Skin of body (tissue), 1 donor: ENCODE results near the gene RAB24. TPM values are rescaled to one million over a fixed set of nuclear protein-coding genes. Genes with fewer than 3 reads are reported as not detected.

Experiments
- total RNA-seq: library from RNA; depleted of rRNA; stranded (reverse); fragments of >200 nt; gene quantifications from one replicate; pipeline ENCODE4 v1.2.3, GENCODE V29; 2014

RAB24 gene
- total RNA-seq, 1 donor from 2014 or later = 19.6 TPM

Other genes starting within 250 kb of the RAB24 start
- 6.4 TPM for gene FGFR4, start 216.8 kb downstream of the RAB24 start, total RNA-seq
- gene NSD1, start 169.9 kb downstream of the RAB24 start, total RNA-seq = 56.9 TPM
- 42.8 TPM for gene PRELID1, start 80 bp upstream of the RAB24 start, total RNA-seq
- 9.7 TPM for gene MXD3, start 8.2 kb upstream of the RAB24 start, total RNA-seq
- gene LMAN2, start 47.9 kb upstream of the RAB24 start, total RNA-seq = 99.0 TPM
- 13.7 TPM for gene RGS14, start 54.2 kb upstream of the RAB24 start, total RNA-seq
- not detected for gene SLC34A1, start 80.7 kb upstream of the RAB24 start, total RNA-seq
- gene PFN3, start 96.9 kb upstream of the RAB24 start, total RNA-seq = not detected
- gene F12, start 105.8 kb upstream of the RAB24 start, total RNA-seq = 1.3 TPM
- 23.8 TPM for gene GRK6, start 123.0 kb upstream of the RAB24 start, total RNA-seq
- gene PRR7, start 143.1 kb upstream of the RAB24 start, total RNA-seq = 1.1 TPM
- gene DBN1, start 169.9 kb upstream of the RAB24 start, total RNA-seq = 41.1 TPM
- 30.7 TPM for gene PDLIM7, start 193.9 kb upstream of the RAB24 start, total RNA-seq
- 3.8 TPM for gene DOK3, start 206.1 kb upstream of the RAB24 start, total RNA-seq
- 55.4 TPM for gene DDX41, start 213.2 kb upstream of the RAB24 start, total RNA-seq